ENCODE data around the gene GAGE12H.
"Not testable (repeated sequence)": the region's sequence is repeated elsewhere in the genome, so short reads cannot be mapped to it uniquely, and the experiment has no call there.

Gene GAGE12H, protein sequence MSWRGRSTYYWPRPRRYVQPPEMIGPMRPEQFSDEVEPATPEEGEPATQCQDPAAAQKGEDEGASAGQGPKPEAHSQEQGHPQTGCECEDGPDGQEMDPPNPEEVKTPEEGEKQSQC

GRCh38 chrX:49579649-49580048, at the start of gene GAGE12H:
TSS of gene GAGE12H (plus strand) at chrX:49579949. CDS start at chrX:49581104, 1,155 bp downstream.
- DNase-seq (ENCODE audit: low read depth), result not testable (repeated sequence)

DNA sequence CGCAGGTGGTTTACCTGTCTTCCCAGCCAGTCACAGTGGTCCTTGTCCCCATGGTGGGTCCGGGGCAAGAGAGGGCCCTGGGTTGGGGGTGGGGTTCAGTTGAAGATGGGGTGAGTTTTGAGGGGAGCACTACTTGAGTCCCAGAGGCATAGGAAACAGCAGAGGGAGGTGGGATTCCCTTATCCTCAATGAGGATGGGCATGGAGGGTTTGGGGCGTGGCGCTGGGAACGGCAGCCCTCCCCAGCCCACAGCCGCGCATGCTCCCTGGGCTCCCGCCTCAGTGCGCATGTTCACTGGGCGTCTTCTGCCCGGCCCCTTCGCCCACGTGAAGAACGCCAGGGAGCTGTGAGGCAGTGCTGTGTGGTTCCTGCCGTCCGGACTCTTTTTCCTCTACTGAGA, 47.9 kb upstream of the GAGE12H start, which contains the start of gene GAGE12C:
Gene GAGE12C, plus strand, starts transcription at position 301 of the 400 bp plus-strand sequence. CDS start 1,155 bp downstream, outside the sequence.
- DNase-seq (ENCODE audit: low read depth), result not testable (repeated sequence)

GRCh38 chrX:49541433-49541832, 38.3 kb upstream of the GAGE12H start, which contains the start of gene GAGE12D:
TSS of gene GAGE12D (plus strand) at chrX:49541733. CDS start at chrX:49542888, 1,155 bp downstream.
- not testable (repeated sequence) for DNase-seq (ENCODE audit: low read depth)

- DNase-seq (ENCODE audit: low read depth), result not testable (repeated sequence)
Measured at GRCh38 chrX:49550989-49551388, 28.8 kb upstream of the GAGE12H start, which contains the start of gene GAGE12E. TSS of gene GAGE12E (plus strand) at chrX:49551289. CDS start at chrX:49552444, 1,155 bp downstream.

DNA sequence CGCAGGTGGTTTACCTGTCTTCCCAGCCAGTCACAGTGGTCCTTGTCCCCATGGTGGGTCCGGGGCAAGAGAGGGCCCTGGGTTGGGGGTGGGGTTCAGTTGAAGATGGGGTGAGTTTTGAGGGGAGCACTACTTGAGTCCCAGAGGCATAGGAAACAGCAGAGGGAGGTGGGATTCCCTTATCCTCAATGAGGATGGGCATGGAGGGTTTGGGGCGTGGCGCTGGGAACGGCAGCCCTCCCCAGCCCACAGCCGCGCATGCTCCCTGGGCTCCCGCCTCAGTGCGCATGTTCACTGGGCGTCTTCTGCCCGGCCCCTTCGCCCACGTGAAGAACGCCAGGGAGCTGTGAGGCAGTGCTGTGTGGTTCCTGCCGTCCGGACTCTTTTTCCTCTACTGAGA, 19.2 kb upstream of the GAGE12H start, which contains the start of gene GAGE12F:
Gene GAGE12F, plus strand, starts transcription at position 301 of the 400 bp plus-strand sequence. CDS start 1,155 bp downstream, outside the sequence.
- not testable (repeated sequence) for DNase-seq (ENCODE audit: low read depth)

DNA sequence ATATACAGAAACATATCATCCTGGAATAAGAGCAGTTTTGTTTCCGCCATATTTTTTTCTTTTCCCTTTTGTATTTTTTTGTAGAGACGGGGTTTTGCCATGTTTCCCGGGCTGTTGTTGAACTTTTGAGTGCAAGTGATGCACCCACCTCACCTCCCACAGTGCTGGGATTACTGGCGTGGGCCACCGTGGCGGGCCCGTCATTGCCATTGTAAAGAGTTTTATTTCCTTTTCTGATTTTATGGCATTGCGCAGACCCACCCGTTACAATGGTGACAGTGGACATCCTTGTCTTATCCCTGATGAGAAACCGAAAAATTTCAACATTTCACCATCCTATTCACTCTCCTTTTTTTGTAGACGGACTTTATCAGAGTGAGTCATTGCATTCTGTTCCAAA, 11.0 kb upstream of the GAGE12H start:
- DNase-seq (ENCODE audit: low read depth), result not testable (repeated sequence)

DNA sequence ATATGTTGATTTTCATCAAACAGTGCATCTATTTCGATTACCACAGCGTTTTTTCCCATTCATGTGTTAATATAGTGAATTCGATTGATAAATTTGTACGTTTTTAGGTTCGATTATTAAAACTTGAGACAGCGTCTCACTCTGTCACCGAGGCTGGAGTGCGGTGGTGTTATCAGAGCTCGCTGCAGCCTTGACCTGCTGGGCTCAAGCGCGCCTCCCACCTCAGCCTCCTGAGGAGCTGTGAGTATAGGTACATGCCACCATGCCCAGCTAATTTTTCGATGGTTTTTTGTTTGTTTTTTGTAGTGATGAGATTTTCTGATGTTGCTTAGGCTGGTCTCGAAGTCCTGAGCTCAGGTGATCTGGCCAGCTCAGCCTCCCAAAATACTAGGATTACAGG, 10.6 kb upstream of the GAGE12H start:
- DNase-seq (ENCODE audit: low read depth), result not testable (repeated sequence)

GRCh38 chrX:49570100-49570499, 9.6 kb upstream of the GAGE12H start, which contains the start of gene GAGE12G:
TSS of gene GAGE12G (plus strand) at chrX:49570400. CDS start at chrX:49571555, 1,155 bp downstream.
- DNase-seq (ENCODE audit: low read depth), result not testable (repeated sequence)

GRCh38 chrX:49589196-49589595, 9.4 kb downstream of the GAGE12H start, which contains the start of gene GAGE2A:
TSS of gene GAGE2A (plus strand) at chrX:49589496. CDS start at chrX:49590651, 1,155 bp downstream.
- not testable (repeated sequence) for DNase-seq (ENCODE audit: low read depth)

GRCh38 chrX:49589769-49590478, 10.2 kb downstream of the GAGE12H start:
- DNase-seq (ENCODE audit: low read depth), result not testable (repeated sequence)

GRCh38 chrX:49590488-49590887, 10.7 kb downstream of the GAGE12H start:
- not testable (repeated sequence) for DNase-seq (ENCODE audit: low read depth)

- DNase-seq (ENCODE audit: low read depth), result not testable (repeated sequence)
Measured at GRCh38 chrX:49598720-49599119, 19.0 kb downstream of the GAGE12H start, which contains the start of gene GAGE1. TSS of gene GAGE1 (plus strand) at chrX:49599020. CDS start at chrX:49600175, 1,155 bp downstream.

GRCh38 chrX:49610718-49611310, 31.1 kb downstream of the GAGE12H start:
- no peak for DNase-seq (ENCODE audit: low read depth)

DNA sequence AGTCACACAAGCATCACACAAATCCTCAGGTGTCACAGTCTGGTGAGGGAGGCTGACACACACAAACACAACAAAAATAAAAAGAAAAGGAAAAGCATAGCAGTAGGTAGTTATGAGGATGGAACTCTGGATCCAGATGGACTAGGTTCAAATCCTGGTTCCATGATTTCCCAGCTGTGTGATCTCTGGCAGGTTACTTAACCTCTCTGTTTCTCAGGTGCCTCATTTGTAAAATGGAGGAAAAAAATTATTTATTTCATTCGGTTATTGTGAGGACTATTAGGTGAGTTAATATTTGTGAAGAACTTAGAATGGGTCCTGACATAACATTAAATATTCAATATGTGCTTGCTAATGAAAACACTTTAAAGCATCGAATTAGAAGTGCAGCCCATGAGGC, 38.8 kb downstream of the GAGE12H start:
- DNase-seq (ENCODE audit: low read depth), result no peak

DNA sequence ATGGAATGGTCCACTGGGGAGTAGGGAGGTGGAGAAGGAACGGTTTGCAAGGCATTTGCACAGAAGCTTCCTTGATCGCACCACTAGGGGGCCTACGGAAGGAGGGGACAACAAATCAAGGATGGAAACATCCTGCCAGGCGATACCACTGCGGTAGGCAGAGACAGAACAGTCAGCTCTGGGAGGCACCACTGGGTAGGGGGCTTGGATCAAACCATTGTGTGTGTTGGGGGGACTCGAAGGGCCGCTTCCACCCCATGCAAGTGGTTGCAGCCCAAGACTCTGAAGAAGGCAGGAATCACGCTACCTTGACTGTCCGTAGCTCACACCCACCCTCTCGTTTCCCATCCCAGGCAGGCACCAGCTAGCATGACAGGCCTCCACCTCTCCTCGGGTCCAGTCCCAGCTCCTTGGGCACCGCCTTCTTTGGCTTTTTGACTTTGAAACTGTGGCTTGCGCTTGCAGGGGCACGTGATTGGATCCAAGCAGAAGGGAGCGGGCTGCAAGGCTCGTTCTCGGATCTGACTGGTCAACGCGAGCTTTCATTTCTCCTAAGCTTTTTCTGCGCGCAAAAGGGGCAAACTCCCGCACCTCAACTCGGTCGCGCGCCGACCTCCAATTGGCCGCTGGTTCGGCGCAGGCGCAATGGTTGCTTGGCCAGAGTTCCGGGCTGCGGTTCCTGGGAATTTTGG, 47.5 kb downstream of the GAGE12H start:
- DNase-seq (ENCODE audit: low read depth), result no peak

All from activated T-helper 1 cell treated with Interleukin-2 at 50 U/mL for 16 hours (primary cell).